ENCODE measurements around the gene ST8SIA4. TPM values are rescaled to one million over a fixed set of nuclear protein-coding genes. Genes with fewer than 3 reads are reported as not detected.

The ST8SIA4 gene
- total and polyA plus RNA-seq, 4 donors, result 10.0 to 22.8 (median 14.8) TPM

DNA sequence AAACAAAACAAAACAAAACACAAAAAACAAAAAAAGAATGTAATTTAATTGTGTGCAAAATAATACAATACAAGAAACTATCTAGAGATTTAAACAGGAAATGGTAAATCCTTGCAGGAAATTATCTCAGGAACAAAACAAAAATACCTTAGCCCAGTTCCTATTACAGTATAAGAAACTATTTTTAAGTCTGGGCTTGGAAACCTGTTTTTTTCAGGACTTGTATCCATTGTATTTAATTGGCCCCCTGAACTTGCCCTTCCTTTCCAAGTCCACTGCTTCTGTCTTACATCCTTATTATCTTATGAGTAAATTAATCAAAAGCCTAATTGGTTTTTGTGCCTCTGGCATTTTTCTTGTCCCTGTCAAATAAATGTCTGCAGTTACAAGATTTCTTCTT, 48.5 kb downstream of the ST8SIA4 start:
- H3K4me3 ChIP-seq (ENCODE audit: low read depth, low read length), result no peak overlapping the region
- H3K4me1 ChIP-seq (ENCODE audit: control insufficient read depth, insufficient read depth, low read length), result no peaks in the 10 kb centered on the region
- H3K27me3 ChIP-seq (ENCODE audit: control insufficient read depth, insufficient read depth, low read length), result no peaks in the 10 kb centered on the region
- H3K36me3 ChIP-seq (ENCODE audit: control insufficient read depth, insufficient read depth, low read length), result no peaks in the 10 kb centered on the region
- no peak for DNase-seq (ENCODE audit: low read depth in 4 of 6, low spot score in 6 of 6)
- no peak overlapping the region for H3K27ac ChIP-seq (ENCODE audit: low read depth, low read length)
- H3K9me3 ChIP-seq (ENCODE audit: control insufficient read depth, insufficient read depth, low read length), result no peaks in the 10 kb centered on the region

- Histone ChIP-seq H3K36me3 (ENCODE audit: control insufficient read depth, insufficient read depth, low read length) (no peaks in the 10 kb centered on the region), H3K9me3 (ENCODE audit: control insufficient read depth, insufficient read depth, low read length) (no peaks in the 10 kb centered on the region), H3K4me1 (ENCODE audit: control insufficient read depth, insufficient read depth, low read length) (no peaks in the 10 kb centered on the region), H3K27me3 (ENCODE audit: control insufficient read depth, insufficient read depth, low read length) (no peaks in the 10 kb centered on the region), H3K27ac (ENCODE audit: low read depth, low read length) (no peak overlapping the region), H3K4me3 (ENCODE audit: low read depth, low read length) (no peak overlapping the region)
- DNase-seq (ENCODE audit: low read depth in 4 of 6, low spot score in 6 of 6), result no peak
Measured at GRCh38 chr5:100853582-100853981, 49.5 kb downstream of the ST8SIA4 start.

DNA sequence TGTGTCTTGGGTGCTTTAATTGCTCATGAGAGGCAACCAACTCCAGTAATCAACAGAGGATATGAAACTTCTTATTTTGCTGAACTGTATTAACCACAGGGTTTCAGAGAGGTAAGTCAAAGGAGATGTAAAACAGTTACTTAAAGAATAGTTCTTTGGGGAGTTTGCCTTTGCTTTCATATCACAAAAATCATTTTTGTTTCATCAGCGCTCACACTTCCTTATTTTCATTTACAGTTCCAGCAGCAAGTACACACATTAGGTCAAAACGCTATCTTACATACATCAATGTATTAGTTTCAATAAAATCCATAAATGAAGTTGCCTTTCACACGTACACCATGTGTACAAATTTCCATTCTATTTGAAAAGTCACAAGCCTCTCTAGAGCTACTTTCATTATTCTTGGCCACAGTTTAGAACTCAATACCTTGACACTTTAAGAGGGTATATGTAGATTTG, 50.1 kb downstream of the ST8SIA4 start:
- Histone ChIP-seq H3K36me3 (ENCODE audit: control insufficient read depth, insufficient read depth, low read length) (no peaks in the 10 kb centered on the region), H3K27me3 (ENCODE audit: control insufficient read depth, insufficient read depth, low read length) (no peaks in the 10 kb centered on the region), H3K4me3 (ENCODE audit: low read depth, low read length) (no peak overlapping the region), H3K4me1 (ENCODE audit: control insufficient read depth, insufficient read depth, low read length) (no peaks in the 10 kb centered on the region), H3K9me3 (ENCODE audit: control insufficient read depth, insufficient read depth, low read length) (no peaks in the 10 kb centered on the region), H3K27ac (ENCODE audit: low read depth, low read length) (no peak overlapping the region)
- 83% methylated on average over 1 of the region's 3 CpGs for WGBS (ENCODE audit: insufficient coverage)
- DNase-seq (ENCODE audit: low read depth in 4 of 6, low spot score in 6 of 6), result no peak

- no peak overlapping the region for H3K4me3 ChIP-seq (ENCODE audit: low read depth, low read length)
- H3K27ac ChIP-seq (ENCODE audit: low read depth, low read length), result no peak overlapping the region
- 100% methylated on average over 6 of the region's 8 CpGs for WGBS (ENCODE audit: insufficient coverage)
- no peak for DNase-seq (ENCODE audit: low read depth in 4 of 6, low spot score in 6 of 6)
- no peaks in the 10 kb centered on the region for H3K27me3 ChIP-seq (ENCODE audit: control insufficient read depth, insufficient read depth, low read length)
- no peaks in the 10 kb centered on the region for H3K36me3 ChIP-seq (ENCODE audit: control insufficient read depth, insufficient read depth, low read length)
- no peaks in the 10 kb centered on the region for H3K4me1 ChIP-seq (ENCODE audit: control insufficient read depth, insufficient read depth, low read length)
- H3K9me3 ChIP-seq (ENCODE audit: control insufficient read depth, insufficient read depth, low read length), result no peaks in the 10 kb centered on the region
Measured at GRCh38 chr5:100852051-100852450, 51.0 kb downstream of the ST8SIA4 start.

DNA sequence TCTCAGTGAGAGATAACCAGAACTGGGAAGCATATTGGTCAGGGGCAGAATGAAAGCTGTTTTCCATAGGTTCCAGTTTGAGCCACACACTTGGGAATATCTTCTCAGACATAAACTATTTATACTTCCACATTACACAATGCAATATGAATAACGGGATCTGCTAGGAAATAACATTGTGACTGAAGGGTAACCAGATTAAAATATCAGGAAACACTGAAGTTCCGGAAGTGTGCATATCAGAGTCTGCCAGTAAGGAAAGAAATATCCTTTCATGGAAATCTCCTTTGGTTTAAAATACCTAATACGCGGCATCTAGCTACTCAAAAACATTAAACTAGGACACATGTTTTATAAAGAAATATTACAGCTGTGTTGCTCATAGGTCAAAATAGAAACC, 56.3 kb downstream of the ST8SIA4 start:
- WGBS (ENCODE audit: insufficient coverage), result no CpG with 5 or more reads among the region's 4 CpGs
- Histone ChIP-seq H3K36me3 (ENCODE audit: control insufficient read depth, insufficient read depth, low read length) (no peaks in the 10 kb centered on the region), H3K27ac (ENCODE audit: low read depth, low read length) (no peak overlapping the region), H3K4me3 (ENCODE audit: low read depth, low read length) (no peak overlapping the region), H3K9me3 (ENCODE audit: control insufficient read depth, insufficient read depth, low read length) (no peaks in the 10 kb centered on the region), H3K4me1 (ENCODE audit: control insufficient read depth, insufficient read depth, low read length) (no peaks in the 10 kb centered on the region), H3K27me3 (ENCODE audit: control insufficient read depth, insufficient read depth, low read length) (no peaks in the 10 kb centered on the region)
- DNase-seq (ENCODE audit: low read depth in 4 of 6, low spot score in 6 of 6), result no peak

GRCh38 chr5:100842080-100842479, 61.0 kb downstream of the ST8SIA4 start:
- Histone ChIP-seq H3K4me3 (ENCODE audit: low read depth, low read length) (no peak overlapping the region), H3K27ac (ENCODE audit: low read depth, low read length) (no peak overlapping the region), H3K36me3 (ENCODE audit: control insufficient read depth, insufficient read depth, low read length) (no peaks in the 10 kb centered on the region), H3K4me1 (ENCODE audit: control insufficient read depth, insufficient read depth, low read length) (no peaks in the 10 kb centered on the region), H3K27me3 (ENCODE audit: control insufficient read depth, insufficient read depth, low read length) (no peaks in the 10 kb centered on the region), H3K9me3 (ENCODE audit: control insufficient read depth, insufficient read depth, low read length) (no peaks in the 10 kb centered on the region)
- DNase-seq (ENCODE audit: low read depth in 4 of 6, low spot score in 6 of 6), result no peak
- no CpG with 5 or more reads among the region's 2 CpGs for WGBS (ENCODE audit: insufficient coverage)

GRCh38 chr5:100841358-100842076, 61.6 kb downstream of the ST8SIA4 start:
- Histone ChIP-seq H3K27me3 (ENCODE audit: control insufficient read depth, insufficient read depth, low read length) (no peaks in the 10 kb centered on the region), H3K4me3 (ENCODE audit: low read depth, low read length) (no peak overlapping the region), H3K9me3 (ENCODE audit: control insufficient read depth, insufficient read depth, low read length) (no peaks in the 10 kb centered on the region), H3K27ac (ENCODE audit: low read depth, low read length) (no peak overlapping the region), H3K4me1 (ENCODE audit: control insufficient read depth, insufficient read depth, low read length) (no peaks in the 10 kb centered on the region), H3K36me3 (ENCODE audit: control insufficient read depth, insufficient read depth, low read length) (no peaks in the 10 kb centered on the region)
- no peak for DNase-seq (ENCODE audit: low read depth in 4 of 6, low spot score in 6 of 6)
- WGBS (ENCODE audit: insufficient coverage), result no CpG with 5 or more reads among the region's 4 CpGs

DNA sequence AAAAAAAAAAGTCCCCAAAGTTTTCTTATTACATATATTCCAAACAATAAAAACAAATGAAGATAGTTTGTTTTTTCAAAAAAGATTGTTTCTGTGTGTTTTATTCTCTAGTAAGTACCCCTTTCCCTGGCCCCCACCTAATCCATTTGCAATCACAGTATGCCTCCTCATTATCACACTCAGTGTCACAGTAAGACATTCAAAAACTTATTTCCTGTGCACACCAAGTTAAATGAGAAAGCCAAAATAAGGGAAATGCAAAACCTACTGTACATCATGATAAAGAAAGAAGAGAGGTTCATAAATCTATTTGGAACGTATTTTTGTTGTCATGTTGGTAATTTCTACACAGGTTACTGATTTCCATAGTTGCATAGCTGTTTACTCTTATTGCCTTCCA, 62.3 kb downstream of the ST8SIA4 start:
- no peaks in the 10 kb centered on the region for H3K4me1 ChIP-seq (ENCODE audit: control insufficient read depth, insufficient read depth, low read length)
- H3K27me3 ChIP-seq (ENCODE audit: control insufficient read depth, insufficient read depth, low read length), result no peaks in the 10 kb centered on the region
- peak in 1 of 6 donors; percentile 74 for DNase-seq (ENCODE audit: low read depth in 4 of 6, low spot score in 6 of 6)
- no peak overlapping the region for H3K4me3 ChIP-seq (ENCODE audit: low read depth, low read length)
- H3K9me3 ChIP-seq (ENCODE audit: control insufficient read depth, insufficient read depth, low read length), result no peaks in the 10 kb centered on the region
- no peak overlapping the region for H3K27ac ChIP-seq (ENCODE audit: low read depth, low read length)
- WGBS (ENCODE audit: insufficient coverage), result no CpG with 5 or more reads among the region's 1 CpG
- H3K36me3 ChIP-seq (ENCODE audit: control insufficient read depth, insufficient read depth, low read length), result no peaks in the 10 kb centered on the region

- no CpG with 5 or more reads among the region's 2 CpGs for WGBS (ENCODE audit: insufficient coverage)
- no peak overlapping the region for H3K27ac ChIP-seq (ENCODE audit: low read depth, low read length)
- H3K27me3 ChIP-seq (ENCODE audit: control insufficient read depth, insufficient read depth, low read length), result no peaks in the 10 kb centered on the region
Measured at GRCh38 chr5:100840370-100840769, 62.7 kb downstream of the ST8SIA4 start.

GRCh38 chr5:100838048-100838473, 65.0 kb downstream of the ST8SIA4 start:
- Histone ChIP-seq H3K36me3 (ENCODE audit: control insufficient read depth, insufficient read depth, low read length) (no peaks in the 10 kb centered on the region), H3K4me1 (ENCODE audit: control insufficient read depth, insufficient read depth, low read length) (no peaks in the 10 kb centered on the region)
- 100% methylated on average over 1 of the region's 2 CpGs for WGBS (ENCODE audit: insufficient coverage)

More at GRCh38 chr5:100840370-100840769, 62.7 kb downstream of the ST8SIA4 start:
- no peaks in the 10 kb centered on the region for H3K9me3 ChIP-seq (ENCODE audit: control insufficient read depth, insufficient read depth, low read length)
- no peak for DNase-seq (ENCODE audit: low read depth in 4 of 6, low spot score in 6 of 6)
- H3K4me1 ChIP-seq (ENCODE audit: control insufficient read depth, insufficient read depth, low read length), result no peaks in the 10 kb centered on the region
- no peaks in the 10 kb centered on the region for H3K36me3 ChIP-seq (ENCODE audit: control insufficient read depth, insufficient read depth, low read length)
- no peak overlapping the region for H3K4me3 ChIP-seq (ENCODE audit: low read depth, low read length)

More at GRCh38 chr5:100838048-100838473, 65.0 kb downstream of the ST8SIA4 start:
- Histone ChIP-seq H3K27me3 (ENCODE audit: control insufficient read depth, insufficient read depth, low read length) (no peaks in the 10 kb centered on the region), H3K9me3 (ENCODE audit: control insufficient read depth, insufficient read depth, low read length) (no peaks in the 10 kb centered on the region), H3K27ac (ENCODE audit: low read depth, low read length) (no peak overlapping the region), H3K4me3 (ENCODE audit: low read depth, low read length) (no peak overlapping the region)
- no peak for DNase-seq (ENCODE audit: low read depth in 4 of 6, low spot score in 6 of 6)

All from spinal cord (tissue), 10 donors.